ENCODE measurements around the gene SSTR3. TPM values are rescaled to one million over a fixed set of nuclear protein-coding genes. Genes with fewer than 3 reads are reported as not detected.
A peak's percentile ranks its signal among the peaks of the same experiment; 100 is the strongest.

Gene SSTR3
- total and polyA plus RNA-seq, 10 of the 15 experiments (the other 5 are each of a cell fraction or from before 2014, with no cell fraction given) = 0.03 to 4.5 (median 2.4) TPM

DNA sequence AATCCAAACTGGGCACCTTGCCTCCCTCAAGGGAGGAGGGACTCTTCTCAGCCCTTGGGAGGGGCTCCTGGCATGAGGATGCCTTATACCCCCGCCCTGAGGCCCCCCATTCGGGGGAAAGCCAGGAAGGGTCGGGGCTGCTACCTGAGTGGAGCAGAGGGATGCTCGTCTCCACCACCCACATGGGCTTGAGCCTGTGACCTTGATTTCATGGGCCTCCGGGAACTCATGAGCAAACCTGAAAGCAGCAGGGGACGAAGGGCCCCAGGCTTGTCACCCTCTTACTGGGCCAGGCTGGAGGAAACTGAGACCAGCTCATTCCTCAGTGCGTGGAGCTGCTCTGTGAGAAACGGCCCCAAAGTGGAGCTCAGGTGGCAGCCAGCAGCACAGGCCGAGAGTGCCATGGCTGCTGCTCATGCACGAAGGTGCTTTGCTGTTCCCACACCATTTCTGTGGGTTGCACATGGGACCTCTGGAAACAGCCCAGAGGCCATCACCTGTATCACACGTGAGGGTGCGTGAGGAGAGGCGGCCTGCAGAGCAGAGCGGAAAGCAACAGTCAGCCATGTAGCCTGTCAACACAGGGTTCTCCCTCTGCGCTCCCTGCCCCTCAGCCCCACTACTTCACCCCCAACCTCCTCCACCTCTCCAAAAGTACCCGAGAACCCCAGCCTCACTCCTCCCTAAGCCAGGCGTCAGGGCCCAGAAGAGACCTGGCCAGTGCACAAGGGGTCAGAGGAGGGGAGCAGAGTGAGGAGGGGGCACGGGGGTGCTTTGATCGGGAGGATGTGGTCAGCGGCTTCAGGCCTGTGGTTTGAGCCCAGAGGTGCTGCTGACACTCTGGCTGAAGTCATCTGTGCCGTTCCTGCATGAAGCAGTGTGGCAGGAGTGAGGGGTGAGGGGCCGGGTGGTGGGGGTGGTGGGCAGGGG is 48.4 kb downstream of the SSTR3 start (continued):
- TF ChIP-seq, protein P1, sequence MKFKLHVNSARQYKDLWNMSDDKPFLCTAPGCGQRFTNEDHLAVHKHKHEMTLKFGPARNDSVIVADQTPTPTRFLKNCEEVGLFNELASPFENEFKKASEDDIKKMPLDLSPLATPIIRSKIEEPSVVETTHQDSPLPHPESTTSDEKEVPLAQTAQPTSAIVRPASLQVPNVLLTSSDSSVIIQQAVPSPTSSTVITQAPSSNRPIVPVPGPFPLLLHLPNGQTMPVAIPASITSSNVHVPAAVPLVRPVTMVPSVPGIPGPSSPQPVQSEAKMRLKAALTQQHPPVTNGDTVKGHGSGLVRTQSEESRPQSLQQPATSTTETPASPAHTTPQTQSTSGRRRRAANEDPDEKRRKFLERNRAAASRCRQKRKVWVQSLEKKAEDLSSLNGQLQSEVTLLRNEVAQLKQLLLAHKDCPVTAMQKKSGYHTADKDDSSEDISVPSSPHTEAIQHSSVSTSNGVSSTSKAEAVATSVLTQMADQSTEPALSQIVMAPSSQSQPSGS (IDR thresholded peaks at IDR 0.05; ENCODE audit: low read length) = no peak
- TF ChIP-seq, protein P2, sequence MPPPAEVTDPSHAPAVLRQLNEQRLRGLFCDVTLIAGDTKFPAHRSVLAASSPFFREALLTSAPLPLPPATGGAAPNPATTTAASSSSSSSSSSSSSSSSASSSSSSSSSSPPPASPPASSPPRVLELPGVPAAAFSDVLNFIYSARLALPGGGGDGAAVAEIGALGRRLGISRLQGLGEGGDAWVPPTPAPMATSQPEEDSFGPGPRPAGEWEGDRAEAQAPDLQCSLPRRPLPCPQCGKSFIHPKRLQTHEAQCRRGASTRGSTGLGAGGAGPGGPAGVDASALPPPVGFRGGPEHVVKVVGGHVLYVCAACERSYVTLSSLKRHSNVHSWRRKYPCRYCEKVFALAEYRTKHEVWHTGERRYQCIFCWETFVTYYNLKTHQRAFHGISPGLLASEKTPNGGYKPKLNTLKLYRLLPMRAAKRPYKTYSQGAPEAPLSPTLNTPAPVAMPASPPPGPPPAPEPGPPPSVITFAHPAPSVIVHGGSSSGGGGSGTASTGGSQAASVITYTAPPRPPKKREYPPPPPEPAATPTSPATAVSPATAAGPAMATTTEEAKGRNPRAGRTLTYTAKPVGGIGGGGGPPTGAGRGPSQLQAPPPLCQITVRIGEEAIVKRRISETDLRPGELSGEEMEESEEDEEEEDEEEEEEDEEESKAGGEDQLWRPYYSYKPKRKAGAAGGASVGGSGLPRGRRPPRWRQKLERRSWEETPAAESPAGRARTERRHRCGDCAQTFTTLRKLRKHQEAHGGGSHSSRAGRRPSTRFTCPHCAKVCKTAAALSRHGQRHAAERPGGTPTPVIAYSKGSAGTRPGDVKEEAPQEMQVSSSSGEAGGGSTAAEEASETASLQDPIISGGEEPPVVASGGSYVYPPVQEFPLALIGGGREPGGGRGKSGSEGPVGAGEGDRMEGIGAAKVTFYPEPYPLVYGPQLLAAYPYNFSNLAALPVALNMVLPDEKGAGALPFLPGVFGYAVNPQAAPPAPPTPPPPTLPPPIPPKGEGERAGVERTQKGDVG (CRISPR knock-in tag; IDR thresholded peaks at IDR 0.05) = no peak
- TF ChIP-seq TAF1 (IDR thresholded peaks at IDR 0.05; ENCODE audit: borderline replicate concordance, low read depth, low read length) (peak; percentile 68), DPF2 (IDR thresholded peaks at IDR 0.05) (peak; percentile 93), CBFB (IDR thresholded peaks at IDR 0.05; ENCODE audit: low read depth) (peak; percentile 91; the same call in 1 of the 2 replicates), HDAC6 (IDR thresholded peaks at IDR 0.05; ENCODE audit: unreplicated experiment) (no peak), YBX1 (IDR thresholded peaks at IDR 0.05) (no peak), IKZF1 (conservative IDR thresholded peaks at IDR 0.05) (peak; percentile 89), CEBPB (IDR thresholded peaks at IDR 0.05; ENCODE audit: borderline replicate concordance in 1 of 2, low read depth in 2 of 2, low read length in 2 of 2) (no peak), ZNF384 (IDR thresholded peaks at IDR 0.05; ENCODE audit: borderline replicate concordance, low read depth, low read length) (no peak), ZBED1 (IDR thresholded peaks at IDR 0.05; ENCODE audit: borderline replicate concordance) (peak; percentile 23; the same call in 1 of the 2 replicates), TCF3 (IDR thresholded peaks at IDR 0.05; ENCODE audit: borderline replicate concordance, insufficient read depth, low read depth, low read length) (peak; percentile 57)
- TF ChIP-seq, protein P3, sequence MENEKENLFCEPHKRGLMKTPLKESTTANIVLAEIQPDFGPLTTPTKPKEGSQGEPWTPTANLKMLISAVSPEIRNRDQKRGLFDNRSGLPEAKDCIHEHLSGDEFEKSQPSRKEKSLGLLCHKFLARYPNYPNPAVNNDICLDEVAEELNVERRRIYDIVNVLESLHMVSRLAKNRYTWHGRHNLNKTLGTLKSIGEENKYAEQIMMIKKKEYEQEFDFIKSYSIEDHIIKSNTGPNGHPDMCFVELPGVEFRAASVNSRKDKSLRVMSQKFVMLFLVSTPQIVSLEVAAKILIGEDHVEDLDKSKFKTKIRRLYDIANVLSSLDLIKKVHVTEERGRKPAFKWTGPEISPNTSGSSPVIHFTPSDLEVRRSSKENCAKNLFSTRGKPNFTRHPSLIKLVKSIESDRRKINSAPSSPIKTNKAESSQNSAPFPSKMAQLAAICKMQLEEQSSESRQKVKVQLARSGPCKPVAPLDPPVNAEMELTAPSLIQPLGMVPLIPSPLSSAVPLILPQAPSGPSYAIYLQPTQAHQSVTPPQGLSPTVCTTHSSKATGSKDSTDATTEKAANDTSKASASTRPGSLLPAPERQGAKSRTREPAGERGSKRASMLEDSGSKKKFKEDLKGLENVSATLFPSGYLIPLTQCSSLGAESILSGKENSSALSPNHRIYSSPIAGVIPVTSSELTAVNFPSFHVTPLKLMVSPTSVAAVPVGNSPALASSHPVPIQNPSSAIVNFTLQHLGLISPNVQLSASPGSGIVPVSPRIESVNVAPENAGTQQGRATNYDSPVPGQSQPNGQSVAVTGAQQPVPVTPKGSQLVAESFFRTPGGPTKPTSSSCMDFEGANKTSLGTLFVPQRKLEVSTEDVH (IDR thresholded peaks at IDR 0.05; ENCODE audit: low read depth, partially characterized antibody) = no peak
- TF ChIP-seq, protein P4, sequence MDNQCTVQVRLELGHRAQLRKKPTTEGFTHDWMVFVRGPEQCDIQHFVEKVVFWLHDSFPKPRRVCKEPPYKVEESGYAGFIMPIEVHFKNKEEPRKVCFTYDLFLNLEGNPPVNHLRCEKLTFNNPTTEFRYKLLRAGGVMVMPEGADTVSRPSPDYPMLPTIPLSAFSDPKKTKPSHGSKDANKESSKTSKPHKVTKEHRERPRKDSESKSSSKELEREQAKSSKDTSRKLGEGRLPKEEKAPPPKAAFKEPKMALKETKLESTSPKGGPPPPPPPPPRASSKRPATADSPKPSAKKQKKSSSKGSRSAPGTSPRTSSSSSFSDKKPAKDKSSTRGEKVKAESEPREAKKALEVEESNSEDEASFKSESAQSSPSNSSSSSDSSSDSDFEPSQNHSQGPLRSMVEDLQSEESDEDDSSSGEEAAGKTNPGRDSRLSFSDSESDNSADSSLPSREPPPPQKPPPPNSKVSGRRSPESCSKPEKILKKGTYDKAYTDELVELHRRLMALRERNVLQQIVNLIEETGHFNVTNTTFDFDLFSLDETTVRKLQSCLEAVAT (IDR thresholded peaks at IDR 0.05) = peak; percentile 95
- TF ChIP-seq, protein P5, sequence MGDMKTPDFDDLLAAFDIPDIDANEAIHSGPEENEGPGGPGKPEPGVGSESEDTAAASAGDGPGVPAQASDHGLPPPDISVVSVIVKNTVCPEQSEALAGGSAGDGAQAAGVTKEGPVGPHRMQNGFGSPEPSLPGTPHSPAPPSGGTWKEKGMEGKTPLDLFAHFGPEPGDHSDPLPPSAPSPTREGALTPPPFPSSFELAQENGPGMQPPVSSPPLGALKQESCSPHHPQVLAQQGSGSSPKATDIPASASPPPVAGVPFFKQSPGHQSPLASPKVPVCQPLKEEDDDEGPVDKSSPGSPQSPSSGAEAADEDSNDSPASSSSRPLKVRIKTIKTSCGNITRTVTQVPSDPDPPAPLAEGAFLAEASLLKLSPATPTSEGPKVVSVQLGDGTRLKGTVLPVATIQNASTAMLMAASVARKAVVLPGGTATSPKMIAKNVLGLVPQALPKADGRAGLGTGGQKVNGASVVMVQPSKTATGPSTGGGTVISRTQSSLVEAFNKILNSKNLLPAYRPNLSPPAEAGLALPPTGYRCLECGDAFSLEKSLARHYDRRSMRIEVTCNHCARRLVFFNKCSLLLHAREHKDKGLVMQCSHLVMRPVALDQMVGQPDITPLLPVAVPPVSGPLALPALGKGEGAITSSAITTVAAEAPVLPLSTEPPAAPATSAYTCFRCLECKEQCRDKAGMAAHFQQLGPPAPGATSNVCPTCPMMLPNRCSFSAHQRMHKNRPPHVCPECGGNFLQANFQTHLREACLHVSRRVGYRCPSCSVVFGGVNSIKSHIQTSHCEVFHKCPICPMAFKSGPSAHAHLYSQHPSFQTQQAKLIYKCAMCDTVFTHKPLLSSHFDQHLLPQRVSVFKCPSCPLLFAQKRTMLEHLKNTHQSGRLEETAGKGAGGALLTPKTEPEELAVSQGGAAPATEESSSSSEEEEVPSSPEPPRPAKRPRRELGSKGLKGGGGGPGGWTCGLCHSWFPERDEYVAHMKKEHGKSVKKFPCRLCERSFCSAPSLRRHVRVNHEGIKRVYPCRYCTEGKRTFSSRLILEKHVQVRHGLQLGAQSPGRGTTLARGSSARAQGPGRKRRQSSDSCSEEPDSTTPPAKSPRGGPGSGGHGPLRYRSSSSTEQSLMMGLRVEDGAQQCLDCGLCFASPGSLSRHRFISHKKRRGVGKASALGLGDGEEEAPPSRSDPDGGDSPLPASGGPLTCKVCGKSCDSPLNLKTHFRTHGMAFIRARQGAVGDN (IDR thresholded peaks at IDR 0.05) = peak; percentile 92; the same call in 1 of the 2 replicates

Measured in GM12878 (cell line).